ENCODE data around the gene ZDHHC1.

Gene ZDHHC1, protein sequence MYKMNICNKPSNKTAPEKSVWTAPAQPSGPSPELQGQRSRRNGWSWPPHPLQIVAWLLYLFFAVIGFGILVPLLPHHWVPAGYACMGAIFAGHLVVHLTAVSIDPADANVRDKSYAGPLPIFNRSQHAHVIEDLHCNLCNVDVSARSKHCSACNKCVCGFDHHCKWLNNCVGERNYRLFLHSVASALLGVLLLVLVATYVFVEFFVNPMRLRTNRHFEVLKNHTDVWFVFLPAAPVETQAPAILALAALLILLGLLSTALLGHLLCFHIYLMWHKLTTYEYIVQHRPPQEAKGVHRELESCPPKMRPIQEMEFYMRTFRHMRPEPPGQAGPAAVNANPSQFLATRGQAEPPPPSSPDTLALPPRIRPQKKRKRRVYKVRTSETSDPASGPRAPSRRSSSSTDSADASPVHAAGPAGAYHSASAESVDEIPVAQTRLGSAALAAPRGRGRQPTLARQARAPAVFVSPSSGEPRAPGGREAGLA

GRCh38 chr16:67415872-67416793, at the start of gene ZDHHC1:
Gene ZDHHC1 (minus strand): TSS chr16:67416477. CDS start chr16:67407775, 8,702 bp downstream.
- no peak for DNase-seq (ENCODE audit: low read depth, low spot score)

DNA sequence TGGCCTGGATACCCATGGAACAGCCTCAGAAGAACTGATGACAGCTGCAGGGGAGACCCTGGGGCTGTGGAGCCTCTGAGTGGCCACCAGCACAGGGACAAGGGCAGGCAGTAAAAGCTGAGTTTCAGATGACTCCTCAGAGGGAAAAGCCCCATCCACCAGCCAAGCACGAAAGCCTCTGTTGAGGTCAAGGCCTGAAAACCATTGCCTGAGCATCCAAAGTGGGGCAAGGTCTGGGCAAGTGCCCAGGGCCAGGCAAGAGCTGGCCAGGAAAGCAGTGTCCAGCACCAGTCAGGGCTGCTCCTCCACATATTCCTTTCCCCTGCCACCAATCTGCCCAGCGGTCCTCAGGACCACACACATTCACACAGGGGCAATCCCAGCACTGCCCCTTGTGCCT, 48.3 kb upstream of the ZDHHC1 start:
- DNase-seq (ENCODE audit: low read depth, low spot score) = no peak

DNA sequence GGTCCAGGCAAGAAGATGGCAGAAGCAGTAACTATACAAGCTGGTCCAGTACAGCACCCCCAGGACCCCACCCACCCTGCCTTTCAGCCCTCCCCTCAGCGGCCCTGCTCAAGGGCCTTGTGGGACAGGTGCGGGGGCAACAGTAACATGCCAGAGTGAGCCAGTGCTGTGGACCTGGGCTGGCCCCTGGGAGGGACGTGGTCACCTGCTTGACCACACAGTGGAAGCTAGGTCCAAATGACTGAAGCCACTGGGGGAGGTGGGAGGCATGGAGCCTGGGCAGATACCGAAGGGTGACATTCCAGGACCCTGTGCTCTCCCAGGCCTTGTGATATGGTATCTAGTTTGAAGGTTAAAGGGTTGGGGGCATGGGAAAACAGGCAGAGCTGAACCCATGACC, 47.4 kb upstream of the ZDHHC1 start:
- no peak for DNase-seq (ENCODE audit: low read depth, low spot score)

- DNase-seq (ENCODE audit: low read depth, low spot score) = no peak
Measured at GRCh38 chr16:67463059-67463458, 46.8 kb upstream of the ZDHHC1 start.

GRCh38 chr16:67462279-67462655, 46.0 kb upstream of the ZDHHC1 start:
- no peak for DNase-seq (ENCODE audit: low read depth, low spot score)

GRCh38 chr16:67461600-67462278, 45.5 kb upstream of the ZDHHC1 start:
- DNase-seq (ENCODE audit: low read depth, low spot score) = no peak

DNA sequence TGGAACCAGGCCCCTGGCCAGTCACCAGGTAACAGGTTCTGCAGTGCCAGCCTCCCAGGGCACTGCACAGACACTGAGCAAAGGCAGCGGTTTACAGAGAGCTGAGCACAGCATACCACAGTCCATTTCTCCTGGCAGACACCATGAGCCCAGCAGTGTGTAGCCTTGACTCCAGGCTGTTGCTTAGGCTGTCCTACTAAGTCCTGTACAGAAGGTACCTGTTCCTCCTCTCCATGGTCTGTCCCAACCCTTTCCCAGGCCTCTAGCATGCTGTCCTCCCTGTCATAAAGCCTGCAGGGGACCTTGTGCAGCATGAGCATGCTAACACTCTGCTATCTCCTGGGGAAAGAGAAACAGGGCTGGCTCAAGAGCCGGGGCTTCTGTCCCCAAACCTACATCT, 44.7 kb upstream of the ZDHHC1 start:
- DNase-seq (ENCODE audit: low read depth, low spot score) = no peak

DNA sequence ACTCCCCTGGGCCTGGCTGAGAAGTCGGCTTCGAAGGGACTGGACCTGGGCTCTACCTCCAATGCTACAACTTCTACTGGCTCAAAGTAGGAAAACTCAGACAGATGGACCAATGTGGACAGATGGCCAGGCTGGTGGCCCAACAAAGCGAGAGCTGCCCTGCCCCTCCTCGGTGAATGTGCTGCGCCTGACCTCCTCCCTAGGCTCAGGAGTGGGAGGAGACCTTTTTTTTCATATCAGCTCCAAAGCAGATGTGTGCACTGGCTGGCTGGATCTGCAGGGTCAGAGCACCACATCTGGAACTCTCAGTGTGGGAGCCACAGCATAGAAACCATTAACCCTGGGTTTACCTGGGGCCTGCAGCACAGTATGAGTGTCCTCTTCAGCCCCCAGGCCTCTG, 43.9 kb upstream of the ZDHHC1 start:
- DNase-seq (ENCODE audit: low read depth, low spot score) = no peak

GRCh38 chr16:67459861-67460150, 43.5 kb upstream of the ZDHHC1 start:
- DNase-seq (ENCODE audit: low read depth, low spot score) = no peak

DNA sequence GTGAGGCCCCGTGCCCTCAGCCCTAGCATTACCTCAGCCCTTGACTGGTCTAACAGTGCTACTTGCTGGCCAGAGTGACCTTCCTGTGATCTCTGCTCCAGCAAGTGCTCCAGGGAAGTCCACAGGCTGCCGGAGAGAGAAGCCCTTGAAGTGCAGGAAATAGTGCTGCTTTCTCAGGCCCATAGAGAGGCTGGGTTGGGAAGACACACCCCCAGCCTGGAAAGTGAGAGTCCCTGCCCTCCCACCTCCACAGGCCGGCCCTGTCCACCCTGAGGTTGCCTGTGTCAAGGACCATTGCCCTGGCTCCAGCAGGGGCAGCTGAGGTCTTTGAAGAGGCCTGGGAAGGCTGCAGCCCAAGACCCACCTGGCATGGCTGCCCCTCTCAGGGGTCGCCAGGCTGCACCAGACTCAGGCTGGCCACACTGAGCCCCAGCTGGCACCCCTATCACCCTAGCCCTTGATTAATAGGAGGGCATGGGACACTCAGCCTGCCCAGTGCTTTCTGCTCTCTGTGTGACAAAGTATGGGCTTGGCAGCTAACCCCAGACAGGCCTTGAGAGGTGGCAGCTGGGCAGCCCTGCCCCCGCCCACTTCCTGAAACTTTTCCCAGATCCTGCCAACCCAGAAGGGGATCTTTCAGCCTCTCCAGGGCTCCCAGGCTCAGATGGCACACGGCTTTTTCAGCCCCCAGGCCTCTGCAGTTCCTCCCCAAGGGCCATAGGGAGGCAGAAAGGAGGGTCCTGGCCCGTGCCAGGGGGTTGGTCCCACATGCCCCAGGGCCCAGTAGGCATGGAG, 43.0 kb upstream of the ZDHHC1 start:
- no peak for DNase-seq (ENCODE audit: low read depth, low spot score)

DNA sequence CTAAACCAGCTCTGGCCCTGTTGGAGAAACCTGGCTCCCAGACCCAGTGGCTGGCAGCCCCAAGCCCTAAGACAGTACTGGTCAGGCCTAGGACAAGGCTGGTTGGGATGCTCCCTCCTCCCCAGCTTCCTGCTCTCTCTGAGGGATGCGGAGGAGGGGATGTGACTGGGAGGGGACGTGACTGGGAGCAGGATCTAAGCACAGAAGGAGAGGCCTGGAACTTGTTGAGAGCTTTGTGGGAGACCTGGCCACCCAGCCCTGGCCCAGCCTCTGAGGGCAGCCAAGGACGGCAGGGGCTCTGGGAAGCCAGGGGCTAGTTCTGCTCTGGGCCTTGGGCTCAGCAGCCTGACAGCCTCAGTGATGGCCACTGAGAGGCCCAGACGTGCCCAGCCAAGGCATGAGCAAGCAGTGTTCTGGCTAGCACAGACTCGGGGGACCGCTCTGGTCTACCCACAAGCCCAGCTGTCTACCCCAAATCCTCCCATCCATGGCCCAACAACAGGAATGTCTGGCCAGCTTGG, 41.9 kb upstream of the ZDHHC1 start:
- DNase-seq (ENCODE audit: low read depth, low spot score) = no peak

- DNase-seq (ENCODE audit: low read depth, low spot score) = no peak
Measured at GRCh38 chr16:67457611-67458010, 41.3 kb upstream of the ZDHHC1 start.

DNA sequence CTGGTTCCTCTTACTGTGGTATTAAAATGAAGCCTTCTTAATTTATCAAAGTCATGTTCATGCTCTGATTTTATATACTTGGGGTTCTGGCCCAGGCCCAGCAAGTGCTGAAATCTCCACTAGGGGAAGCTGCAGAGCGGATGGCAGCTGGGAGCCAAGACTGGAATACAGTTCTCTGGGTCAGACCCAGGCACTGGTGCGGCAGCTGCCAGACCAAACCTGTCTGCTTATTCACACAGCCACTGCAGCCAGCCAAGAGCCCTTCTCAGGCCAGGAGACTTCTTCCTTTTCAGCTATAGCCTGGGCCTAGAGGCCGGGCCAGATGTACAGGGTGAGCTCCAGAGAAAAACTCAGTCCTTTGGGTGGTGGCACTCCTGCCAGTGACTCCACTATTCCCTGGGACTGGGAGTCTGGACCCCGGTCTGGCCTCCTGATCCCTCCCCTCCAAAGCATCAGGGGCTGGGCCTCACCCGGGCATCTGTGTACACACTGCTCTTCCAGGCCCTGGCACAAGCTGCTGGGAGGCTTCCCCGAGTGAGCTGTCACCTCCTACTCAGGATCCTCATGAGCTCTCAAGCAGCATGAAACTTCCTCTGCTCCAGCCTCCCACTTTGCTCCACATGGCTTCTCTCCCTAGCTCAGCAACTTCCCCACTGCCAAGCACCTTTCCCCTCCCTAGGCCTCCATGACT, 40.3 kb upstream of the ZDHHC1 start:
- no peak for DNase-seq (ENCODE audit: low read depth, low spot score)

DNA sequence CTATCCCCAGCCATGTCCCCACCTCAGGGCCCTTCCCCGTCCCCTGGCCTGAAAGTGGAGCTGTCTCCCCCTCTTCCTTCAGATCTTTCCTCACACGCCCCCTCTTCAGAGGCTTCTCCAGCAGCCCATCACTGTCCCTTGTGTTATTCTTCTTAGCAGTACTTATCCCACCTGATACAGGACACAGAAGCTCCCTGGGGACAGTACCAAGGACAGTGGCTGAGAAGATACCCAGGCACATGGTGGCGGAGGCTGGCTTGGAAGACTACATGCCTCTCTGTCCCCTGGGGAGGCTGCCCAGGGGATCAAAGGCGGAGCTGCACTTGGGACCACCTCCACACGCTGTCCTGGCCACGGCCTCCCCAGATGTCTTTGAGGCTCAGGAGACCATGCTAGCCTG, 38.6 kb upstream of the ZDHHC1 start:
- no peak for DNase-seq (ENCODE audit: low read depth, low spot score)

DNA sequence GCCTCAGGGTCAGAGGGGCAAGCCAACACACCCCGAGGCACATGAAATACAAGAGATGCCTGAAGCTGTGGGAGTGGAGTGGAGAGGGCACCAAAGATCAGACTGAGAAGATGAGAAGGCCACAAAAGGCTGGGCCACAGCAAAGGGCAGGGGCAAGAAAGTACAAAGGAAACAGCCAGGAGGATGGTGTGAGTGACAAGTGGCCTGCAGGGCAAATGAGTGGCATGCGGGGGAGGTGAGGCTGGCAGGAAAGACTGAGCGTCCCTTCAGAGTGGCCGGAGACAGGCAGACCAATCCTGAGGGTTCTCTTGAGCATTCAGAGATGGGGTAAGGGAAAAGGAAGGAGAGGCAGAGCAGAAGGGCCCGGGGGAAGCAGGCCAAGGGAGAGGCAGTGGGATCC, 37.8 kb upstream of the ZDHHC1 start:
- DNase-seq (ENCODE audit: low read depth, low spot score) = no peak

DNA sequence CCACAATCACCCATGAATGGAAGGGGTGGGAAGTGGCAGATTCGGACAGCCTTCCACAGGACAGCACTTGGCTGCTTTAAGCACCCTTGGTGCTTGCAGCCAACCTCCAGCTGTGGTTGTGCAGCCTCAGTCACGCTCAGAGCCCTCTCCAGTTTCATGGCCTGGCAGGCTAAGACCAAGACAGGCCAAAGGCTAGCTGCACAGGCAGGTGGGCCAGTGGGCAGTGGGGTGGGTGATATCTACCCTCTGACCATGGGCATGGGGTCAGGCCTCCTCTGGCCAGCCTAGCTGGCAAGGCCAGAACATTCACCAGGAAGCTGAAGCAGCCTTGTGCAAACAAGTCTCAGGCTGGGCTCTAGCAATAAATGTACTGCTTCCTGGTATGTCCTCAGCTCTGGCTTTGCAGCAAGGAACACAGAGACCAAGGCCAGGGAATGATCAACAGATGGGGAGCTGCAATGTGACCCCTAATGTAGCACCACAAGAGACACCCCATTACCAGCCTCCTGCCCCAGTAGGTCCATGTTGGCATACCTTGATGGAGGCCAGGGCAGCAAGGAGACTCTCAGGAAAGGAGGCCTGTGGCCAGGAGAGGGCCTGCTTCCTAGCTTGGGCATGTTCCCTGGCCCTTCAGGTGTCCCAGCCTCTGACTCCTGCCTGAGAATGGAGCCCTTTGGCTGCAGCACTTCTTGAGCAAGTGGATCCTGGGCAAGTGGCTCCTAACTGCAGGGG, 35.6 kb upstream of the ZDHHC1 start:
- no peak for DNase-seq (ENCODE audit: low read depth, low spot score)

DNA sequence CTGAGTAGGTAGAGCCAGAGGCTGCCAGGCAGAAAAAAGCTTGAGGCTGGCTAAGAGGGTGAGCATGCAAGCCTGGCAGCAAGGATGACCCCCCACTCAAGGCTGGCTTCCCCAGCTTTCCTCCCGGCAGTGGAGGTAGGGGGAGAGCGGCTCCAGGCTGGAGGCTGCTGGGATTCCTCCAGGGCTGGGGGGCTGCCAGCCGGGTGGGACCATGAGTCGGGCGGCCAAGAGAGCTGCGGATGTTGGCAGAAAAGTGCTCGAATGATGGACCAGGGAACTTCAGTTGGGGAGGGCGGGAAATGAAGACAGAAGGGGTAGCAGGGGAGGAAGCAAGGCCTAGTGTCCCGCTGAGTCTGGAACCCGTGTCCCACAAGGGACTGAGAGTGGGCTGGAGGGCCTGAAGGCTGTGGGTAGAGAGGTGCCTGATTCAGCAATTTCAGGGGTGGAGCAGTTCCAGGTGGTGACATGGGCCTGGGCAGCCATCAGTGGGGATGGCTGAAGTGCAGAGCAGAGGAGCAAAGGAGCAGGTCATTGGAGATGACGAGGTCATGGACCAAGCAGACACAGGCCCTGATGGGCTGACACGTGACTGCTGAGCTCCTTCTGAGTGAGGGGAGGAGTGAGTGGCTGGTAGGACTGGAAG, 34.9 kb upstream of the ZDHHC1 start:
- DNase-seq (ENCODE audit: low read depth, low spot score) = no peak

GRCh38 chr16:67449739-67450138, 33.5 kb upstream of the ZDHHC1 start:
- no peak for DNase-seq (ENCODE audit: low read depth, low spot score)

DNA sequence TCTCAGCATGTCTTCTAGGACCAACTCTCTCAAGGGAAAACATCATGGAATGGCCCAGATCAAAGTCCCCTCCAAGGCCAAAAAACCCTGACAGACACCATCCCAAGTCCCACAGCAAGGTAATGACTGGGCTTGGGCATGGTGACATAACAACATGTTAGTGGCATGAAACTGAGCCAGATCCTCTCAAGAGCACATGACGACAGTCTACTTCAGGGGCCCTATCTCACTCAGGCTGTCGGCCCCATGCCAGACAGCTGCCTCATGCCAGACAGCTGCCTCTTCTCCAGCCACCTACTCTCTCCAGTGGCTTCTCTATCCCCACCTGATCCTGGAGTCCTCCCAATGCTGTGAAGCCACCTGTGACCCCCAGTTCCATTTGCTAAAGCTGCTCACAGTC, 33.1 kb upstream of the ZDHHC1 start:
- no peak for DNase-seq (ENCODE audit: low read depth, low spot score)

Measured in brain pericyte (primary cell).